ENCODE measurements around the gene FYN.

The FYN gene

GRCh38 chr6:111775145-111775922 lies 97.9 kb downstream of the FYN start:
- H3K27ac ChIP-seq: no peak overlapping the region
- H3K4me3 ChIP-seq (ENCODE audit: low read depth, low read length): no peak overlapping the region
- TF ChIP-seq CTCF (IDR thresholded peaks at IDR 0.05; ENCODE audit: low read depth, low read length): no peak
- no peaks in the 10 kb centered on the region for H3K27me3 ChIP-seq (ENCODE audit: insufficient read depth, low read depth, severe bottlenecking)
- no peak for DNase-seq
- no peaks in the 10 kb centered on the region for H3K36me3 ChIP-seq
- no peaks in the 10 kb centered on the region for H3K9me3 ChIP-seq (ENCODE audit: severe bottlenecking)

GRCh38 chr6:111774346-111774703 lies 98.9 kb downstream of the FYN start:
- TF ChIP-seq CTCF (IDR thresholded peaks at IDR 0.05; ENCODE audit: low read depth, low read length): no peak

GRCh38 chr6:111773501-111774345 lies 99.5 kb downstream of the FYN start:
- no peak overlapping the region for H3K27ac ChIP-seq
- no peak overlapping the region for H3K4me3 ChIP-seq (ENCODE audit: low read depth, low read length)
- H3K36me3 ChIP-seq: no peaks in the 10 kb centered on the region
- H3K9me3 ChIP-seq (ENCODE audit: severe bottlenecking): no peaks in the 10 kb centered on the region
- TF ChIP-seq CTCF (IDR thresholded peaks at IDR 0.05; ENCODE audit: low read depth, low read length): no peak
- no peak for DNase-seq
- no peaks in the 10 kb centered on the region for H3K27me3 ChIP-seq (ENCODE audit: insufficient read depth, low read depth, severe bottlenecking)

More at GRCh38 chr6:111774346-111774703, 98.9 kb downstream of the FYN start:
- no peaks in the 10 kb centered on the region for H3K9me3 ChIP-seq (ENCODE audit: severe bottlenecking)
- no peak overlapping the region for H3K4me3 ChIP-seq (ENCODE audit: low read depth, low read length)
- no peak for DNase-seq
- no peak overlapping the region for H3K27ac ChIP-seq
- no peaks in the 10 kb centered on the region for H3K36me3 ChIP-seq
- H3K27me3 ChIP-seq (ENCODE audit: insufficient read depth, low read depth, severe bottlenecking): no peaks in the 10 kb centered on the region

GRCh38 chr6:111772381-111772780 lies 100.9 kb downstream of the FYN start:
- no peak for TF ChIP-seq CTCF (IDR thresholded peaks at IDR 0.05; ENCODE audit: low read depth, low read length)
- Histone ChIP-seq H3K27me3 (ENCODE audit: insufficient read depth, low read depth, severe bottlenecking) (no peaks in the 10 kb centered on the region), H3K9me3 (ENCODE audit: severe bottlenecking) (no peaks in the 10 kb centered on the region), H3K4me3 (ENCODE audit: low read depth, low read length) (no peak overlapping the region), H3K36me3 (no peaks in the 10 kb centered on the region), H3K27ac (no peak overlapping the region)
- no peak for DNase-seq

- no peak for DNase-seq
- H3K36me3 ChIP-seq: no peaks in the 10 kb centered on the region
- no peak overlapping the region for H3K27ac ChIP-seq
- H3K9me3 ChIP-seq (ENCODE audit: severe bottlenecking): no peaks in the 10 kb centered on the region
- TF ChIP-seq CTCF (IDR thresholded peaks at IDR 0.05; ENCODE audit: low read depth, low read length): no peak
- no peak overlapping the region for H3K4me3 ChIP-seq (ENCODE audit: low read depth, low read length)
- no peaks in the 10 kb centered on the region for H3K27me3 ChIP-seq (ENCODE audit: insufficient read depth, low read depth, severe bottlenecking)
Observed at GRCh38 chr6:111771629-111772028, 101.6 kb downstream of the FYN start.
